H1 (cell line): ENCODE data around the gene DLEC1. TPM values are rescaled to one million over a fixed set of nuclear protein-coding genes. Genes with fewer than 3 reads are reported as not detected.
A peak's percentile ranks its signal among the peaks of the same experiment; 100 is the strongest.

ENCODE experiments used
- CTCF ChIA-PET: fragments of 300-600 bp; sonication (Branson Sonifier 250); formaldehyde crosslinking; loops from one replicate; lab custom pipeline; 2021; ENCODE audit not compliant: partially characterized antibody; lab: Charles Lee
- POLR2A ChIA-PET: fragments of 300-600 bp; sonication (Branson Sonifier 250); formaldehyde crosslinking; loops from one replicate; lab custom pipeline; 2021; ENCODE audit warnings: inconsistent platforms; ENCODE audit not compliant: partially characterized antibody; lab: Charles Lee
- DNase-seq, 2 experiments: peaks; one replicate each; pipeline versions ENCODE4 v3.0.0 to v3.0.0-alpha.2; 2010 to 2022; ENCODE audit warnings: low spot score in 2 of 2, low read depth in 1 of 2, mixed read lengths in 1 of 2
- FAIRE-seq: peaks from 2 replicates; lab custom pipeline; 2011; peaks lifted over from hg19 to GRCh38; lab: Jason Lieb, UNC
- H2AFZ ChIP-seq: 2 replicates; pipeline ENCODE4 v1.8.1; 2012; ENCODE audit warnings: low read length, inconsistent platforms
- H2AK5ac ChIP-seq: 2 replicates; pipeline ENCODE4 v1.6.1; 2013; ENCODE audit warnings: low read depth, low read length
- H2BK120ac ChIP-seq: replicated peaks from 2 replicates; pipeline ENCODE3; 2013; ENCODE audit warnings: low read depth, low read length, inconsistent platforms
- H2BK12ac ChIP-seq: 2 replicates; pipeline ENCODE4 v1.6.1; 2013; ENCODE audit warnings: low read depth, low read length
- H2BK15ac ChIP-seq: 2 replicates; pipeline ENCODE4 v1.6.1; 2013; ENCODE audit warnings: low read length
- H2BK20ac ChIP-seq: 2 replicates; pipeline ENCODE4 v1.6.1; 2013; ENCODE audit warnings: low read length
- H2BK5ac ChIP-seq: 2 replicates; pipeline ENCODE4 v1.6.1; 2013; ENCODE audit warnings: low read depth, low read length
- H3K14ac ChIP-seq: 2 replicates; pipeline ENCODE4 v1.6.1; 2013; ENCODE audit warnings: inconsistent platforms; ENCODE audit not compliant: insufficient read length
- H3K18ac ChIP-seq: 2 replicates; pipeline ENCODE4 v1.6.1; 2013; ENCODE audit warnings: low read length; ENCODE audit errors: extremely low read depth
- H3K23ac ChIP-seq: 2 replicates; pipeline ENCODE4 v1.6.1; 2013; ENCODE audit warnings: inconsistent platforms; ENCODE audit not compliant: insufficient read length
- H3K23me2 ChIP-seq: 2 replicates; pipeline ENCODE4 v1.6.1; 2013; ENCODE audit warnings: low read depth, low read length
- H3K27ac ChIP-seq: 2 replicates; pipeline ENCODE4 v1.6.1; 2011; ENCODE audit warnings: low read depth, low read length, inconsistent platforms
- H3K27me3 ChIP-seq, 4 experiments: replicated peaks in 1 of 4; 1 replicate in 1 of 4; 2 replicates in 3 of 4; pipeline versions ENCODE4 v1.6.1 to v1.8.1; 2011 to 2013; ENCODE audit warnings: low read length in 3 of 4, mild to moderate bottlenecking in 3 of 4, inconsistent platforms in 2 of 4, mixed read lengths in 2 of 4, moderate library complexity in 1 of 4; ENCODE audit not compliant: control insufficient read depth in 3 of 4, insufficient read depth in 3 of 4; ENCODE audit errors: extremely low read depth in 1 of 4
- H3K36me3 ChIP-seq, 4 experiments: 2 replicates each; pipeline versions ENCODE4 v1.6.1 to v1.8.1; 2011 to 2013; ENCODE audit warnings: mild to moderate bottlenecking in 4 of 4, low read length in 3 of 4, moderate library complexity in 2 of 4, control low read depth in 1 of 4, inconsistent platforms in 1 of 4; ENCODE audit not compliant: insufficient read depth in 4 of 4, control insufficient read depth in 2 of 4
- H3K4ac ChIP-seq: replicated peaks from 2 replicates; pipeline ENCODE3; 2013; ENCODE audit warnings: low read length, low read depth, mixed read lengths, inconsistent platforms; ENCODE audit not compliant: insufficient read length
- H3K4me1 ChIP-seq, 4 experiments: replicated peaks in 1 of 4; 1 replicate in 1 of 4; 2 replicates in 3 of 4; pipeline versions ENCODE4 v1.6.1 to v1.8.1; 2011 to 2013; ENCODE audit warnings: low read length in 3 of 4, inconsistent platforms in 2 of 4, mixed read lengths in 1 of 4; ENCODE audit not compliant: insufficient read depth in 4 of 4, control insufficient read depth in 3 of 4
- H3K4me2 ChIP-seq, 2 experiments: 2 replicates each; pipeline versions ENCODE4 v1.6.1 to v1.8.1; 2011 to 2013; ENCODE audit warnings: low read depth in 2 of 2, low read length in 2 of 2, control low read depth in 1 of 2, inconsistent platforms in 1 of 2, mild to moderate bottlenecking in 1 of 2; ENCODE audit not compliant: insufficient read depth in 1 of 2
- H3K4me3 ChIP-seq, 4 experiments: fragments of 200-600, 300-600 bp in 1 of 4; sonication (generic), shearing (Covaris generic), sonication (Bioruptor Twin) in 1 of 4; 2 replicates each; pipeline versions ENCODE4 v1.5.1 to v1.8.1; 2011 to 2016; ENCODE audit warnings: low read length in 4 of 4, low read depth in 3 of 4, control low read depth in 2 of 4, inconsistent platforms in 2 of 4, mild to moderate bottlenecking in 2 of 4, mixed read lengths in 1 of 4, moderate library complexity in 1 of 4; ENCODE audit not compliant: insufficient read depth in 2 of 4; ENCODE audit errors: extremely low read depth in 1 of 4
- H3K56ac ChIP-seq: replicated peaks from 2 replicates; pipeline ENCODE3; 2013; ENCODE audit warnings: low read depth, mild to moderate bottlenecking, mixed read lengths, low read length, inconsistent platforms; ENCODE audit not compliant: insufficient read length
- H3K79me1 ChIP-seq: 2 replicates; pipeline ENCODE4 v1.6.1; 2013; ENCODE audit warnings: low read depth, low read length, control low read depth
- H3K79me2 ChIP-seq, 2 experiments: 2 replicates each; pipeline versions ENCODE4 v1.6.1 to v1.8.1; 2012 to 2013; ENCODE audit warnings: low read length in 2 of 2, mild to moderate bottlenecking in 2 of 2, inconsistent platforms in 1 of 2; ENCODE audit not compliant: insufficient read depth in 2 of 2, control insufficient read depth in 1 of 2
- H3K9ac ChIP-seq, 4 experiments: replicated peaks in 1 of 4; 1 replicate in 1 of 4; 2 replicates in 3 of 4; pipeline versions ENCODE4 v1.6.1 to v1.8.1; 2011 to 2013; ENCODE audit warnings: low read depth in 3 of 4, low read length in 3 of 4, control low read depth in 2 of 4, mild to moderate bottlenecking in 2 of 4, moderate library complexity in 2 of 4, inconsistent platforms in 1 of 4; ENCODE audit errors: extremely low read depth in 1 of 4
- H3K9me3 ChIP-seq, 2 experiments: 2 replicates each; pipeline versions ENCODE4 v1.6.1 to v1.8.1; 2012 to 2013; ENCODE audit warnings: mild to moderate bottlenecking in 2 of 2, moderate library complexity in 2 of 2, control low read depth in 1 of 2, inconsistent platforms in 1 of 2, low read depth in 1 of 2, low read length in 1 of 2, mixed read lengths in 1 of 2; ENCODE audit not compliant: insufficient read depth in 2 of 2
- H4K20me1 ChIP-seq, 2 experiments: replicated peaks in 1 of 2; 2 replicates each; pipeline versions ENCODE3 to v1.8.1; 2011 to 2013; ENCODE audit warnings: inconsistent platforms in 2 of 2, low read length in 2 of 2, mild to moderate bottlenecking in 1 of 2; ENCODE audit not compliant: insufficient read depth in 2 of 2, control insufficient read depth in 1 of 2
- H4K5ac ChIP-seq: 2 replicates; pipeline ENCODE4 v1.6.1; 2013; ENCODE audit warnings: low read length, low read depth, mixed read lengths, inconsistent platforms; ENCODE audit not compliant: insufficient read length
- H4K8ac ChIP-seq: 2 replicates; pipeline ENCODE4 v1.8.0; 2013; ENCODE audit warnings: mild to moderate bottlenecking, moderate library complexity, low read length, inconsistent platforms; ENCODE audit not compliant: insufficient read depth; ENCODE audit errors: extremely low read depth
- H4K91ac ChIP-seq: replicated peaks from 2 replicates; pipeline ENCODE3; 2013; ENCODE audit warnings: low read length, mixed read lengths, inconsistent platforms; ENCODE audit not compliant: insufficient read length
- CTCF ChIP-seq, 3 experiments: IDR thresholded peaks; 1 replicate in 2 of 3; 2 replicates in 1 of 3; pipeline versions ENCODE4 v1.5.1 to v1.6.1; 2011; ENCODE audit warnings: low read length in 3 of 3, mild to moderate bottlenecking in 3 of 3, inconsistent platforms in 2 of 3, low read depth in 1 of 3, moderate library complexity in 1 of 3; ENCODE audit not compliant: insufficient read depth in 1 of 3; ENCODE audit errors: control extremely low read depth in 1 of 3
- HDAC2 ChIP-seq, 2 experiments: fragments of 300-600 bp in 1 of 2; sonication (generic) in 1 of 2; IDR thresholded peaks; 2 replicates each; pipeline ENCODE4 v1.6.1; 2011 to 2012; ENCODE audit warnings: low read depth in 2 of 2, low read length in 2 of 2, mild to moderate bottlenecking in 2 of 2, moderate library complexity in 2 of 2, borderline replicate concordance in 1 of 2, inconsistent platforms in 1 of 2
- HDAC6 ChIP-seq: IDR thresholded peaks from one replicate; pipeline ENCODE4 v1.7.1; 2012; ENCODE audit warnings: low read depth, mild to moderate bottlenecking, inconsistent platforms, low read length, moderate library complexity
- JUND ChIP-seq: IDR thresholded peaks from 2 replicates; pipeline ENCODE4 v1.6.1; 2011; ENCODE audit warnings: mild to moderate bottlenecking, improper control_type of control experiment, low read length
- MAFK ChIP-seq: IDR thresholded peaks from 2 replicates; pipeline ENCODE4 v1.6.1; 2012; ENCODE audit warnings: low read depth, mild to moderate bottlenecking, improper control_type of control experiment, low read length
- USF2 ChIP-seq: IDR thresholded peaks from 2 replicates; pipeline ENCODE4 v1.6.1; 2011; ENCODE audit warnings: low read length, improper control_type of control experiment
- WGBS, 2 experiments: shearing (Covaris generic) in 1 of 2; methylation state at CpG; one replicate each; pipeline versions ENCODE4 v1.1.6 to v1.1.7; 2013 to 2015; ENCODE audit warnings: low lambda C conversion rate in 2 of 2, mixed read lengths in 2 of 2, inconsistent platforms in 1 of 2, low coverage in 1 of 2, missing lambda C conversion rate in 1 of 2; ENCODE audit not compliant: insufficient replicate concordance in 2 of 2, insufficient coverage in 1 of 2, insufficient read length in 1 of 2; ENCODE audit errors: extremely low coverage in 1 of 2, missing lambda C conversion rate in 1 of 2; 5-methylcytosine and 5-hydroxymethylcytosine counted together
- polyA plus RNA-seq, 7 experiments: library from polyadenylated mRNA; depleted of rRNA in 3 of 7; stranded (reverse) in 5 of 7; unstranded in 2 of 7; fragments of >200 nt in 5 of 7; fragments of 200-250 nt in 2 of 7; gene quantifications; 1 replicate in 5 of 7; 2 replicates in 1 of 7; 4 replicates in 1 of 7; pipeline versions ENCODE4 v1.2.1 to v1.2.3, GENCODE V29; 2011 to 2013; ENCODE audit warnings: missing spikeins in 2 of 7, mixed read lengths in 2 of 7
- total RNA-seq: library from RNA; stranded (reverse); fragmentation: NEBNext Ultra II Directional; extraction: Animal tissue kit (Norgen Biotek cat#: 25700); gene quantifications from 2 replicates; pipeline ENCODE4 v1.2.1, GENCODE V29; 2021

The DLEC1 gene
- total and polyA plus RNA-seq, 2 of the 8 experiments (the other 6 are each of a cell fraction or from before 2014, with no cell fraction given) = 0.26 to 0.76 TPM

- Histone ChIP-seq H2AK5ac (no peak overlapping the region), H3K79me2 (no peaks in the 10 kb centered on the region), H3K14ac (no peak overlapping the region), H3K27ac (no peak overlapping the region), H3K56ac (peak overlapping the region; percentile 55), H4K20me1 (no peaks in the 10 kb centered on the region), H3K9me3 (no peaks in the 10 kb centered on the region), H2BK5ac (peak overlapping the region; percentile 26; the same call in 1 of the 2 replicates), H4K8ac (peak overlapping the region; percentile 95), H3K4me3 (peak overlapping the region; percentile 36 to 73 (median 60)), H3K36me3 (no peaks in the 10 kb centered on the region), H2AFZ (peak overlapping the region; percentile 93), H3K23me2 (peaks cover 11% of the 10 kb centered on the region), H2BK12ac (peak overlapping the region; percentile 75; the same call in 1 of the 2 replicates), H4K5ac (peak overlapping the region; percentile 52), H3K9ac (peak overlapping the region in 2 of 4 experiments; percentile 2 to 35; a peak in 2 of 7 replicates), H3K23ac (no peak overlapping the region), H2BK120ac (no peak overlapping the region), H3K79me1 (no peaks in the 10 kb centered on the region), H3K18ac (peak overlapping the region; percentile 98), H2BK15ac (peak overlapping the region; percentile 77; the same call in 1 of the 2 replicates), H3K27me3 (peaks cover 0 to 18% (median 7%) of the 10 kb centered on the region in 4 experiments; a peak in 4 of 7 replicates), H4K91ac (peak overlapping the region; percentile 76), H3K4me1 (peaks cover 0 to 21% (median 12%) of the 10 kb centered on the region in 4 experiments; a peak in 6 of 7 replicates), H3K4ac (no peak overlapping the region), H2BK20ac (0 out of 2 replicates have a peak overlapping the region, but pooled peaks have one; percentile 44), H3K4me2 (peak overlapping the region; percentile 64 to 81)
- ChIA-PET CTCF (interaction anchor here (0.9 kb wide), 1 partner anchor 25 kb away, joined by 7 read pairs; no protein-coding TSS in a partner anchor), POLR2A (interaction anchor here (0.9 to 1.0 kb wide), 2 partner anchors 8 to 36 kb away, joined by 5 read pairs; partner anchors contain the start of gene PLCD1)
- DNase-seq (peak in 1 of 2 experiments; percentile 80), FAIRE-seq (no peak)
- 14% methylated on average over 48 of the region's 49 CpGs; no CpG with 5 or more reads in 1 of the 2 experiments for WGBS, 2 experiments
- TF ChIP-seq USF2 = no peak
- TF ChIP-seq HDAC6 = no peak
- TF ChIP-seq JUND = no peak
- no peak for TF ChIP-seq MAFK
- no peak for TF ChIP-seq CTCF (IDR thresholded peaks at IDR 0.05; ENCODE audit: control extremely low read depth in 1 of 3, insufficient read depth in 1 of 3, low read depth in 1 of 3, low read length in 3 of 3)
- no peak for TF ChIP-seq HDAC2 (IDR thresholded peaks at IDR 0.05; ENCODE audit: borderline replicate concordance in 1 of 2, low read depth in 2 of 2, low read length in 2 of 2)
These were observed 45.0 kb upstream of the DLEC1 start for GRCh38 chr3:37993820-37994638.
